ENCODE data around the gene LRRC39. TPM values are rescaled to one million over a fixed set of nuclear protein-coding genes. Genes with fewer than 3 reads are reported as not detected.
"Not testable (repeated sequence)": the region's sequence is repeated elsewhere in the genome, so short reads cannot be mapped to it uniquely, and the experiment has no call there.

The LRRC39 gene
- 0.43 and 0.74 TPM in 2 replicates for total RNA-seq

DNA sequence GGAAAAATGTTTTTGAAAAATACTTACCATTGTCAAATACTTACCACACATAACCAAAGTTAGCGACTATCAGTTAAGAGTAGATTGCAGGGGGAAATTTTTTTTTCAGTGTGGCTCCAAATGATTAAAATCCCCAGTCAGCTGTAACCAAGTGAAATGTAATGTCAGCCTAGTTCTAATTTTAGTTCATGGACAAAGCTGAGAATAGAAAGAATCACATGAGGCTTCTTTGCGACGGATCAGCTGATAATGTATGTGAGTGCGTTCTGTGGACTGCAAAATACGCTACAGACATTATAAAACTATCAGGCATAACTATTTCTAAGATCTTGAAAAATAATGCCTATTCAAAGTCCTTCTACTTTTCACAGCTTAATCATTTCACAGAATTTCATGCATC lies at the start of gene LRRC39:
Gene LRRC39, minus strand, starts transcription at position 166 of the 400 bp plus-strand sequence. CDS start 9,740 bp downstream, outside the sequence.
- Mint-ChIP-seq H3K9me3 (no peaks in the 10 kb centered on the region), H3K4me3 (ENCODE audit: low read depth) (no peak within 1 kb of the TSS), H3K4me1 (ENCODE audit: low read depth) (no peaks in the 10 kb centered on the region), H3K27me3 (ENCODE audit: low read depth) (peaks cover 2% of the 10 kb centered on the region), H3K36me3 (ENCODE audit: low read depth) (no peaks in the 10 kb centered on the region), H3K27ac (no peak within 1 kb of the TSS)
- DNase-seq (ENCODE audit: low spot score): no peak
- intact Hi-C loops (cut with micrococcal nuclease): no loop called here

GRCh38 chr1:100222428-100222827 lies 44.4 kb upstream of the LRRC39 start:
- intact Hi-C loops (cut with micrococcal nuclease): no loop called here
- no peaks in the 10 kb centered on the region for H3K27me3 Mint-ChIP-seq (ENCODE audit: low read depth)
- DNase-seq (ENCODE audit: low spot score): no peak
- H3K36me3 Mint-ChIP-seq (ENCODE audit: low read depth): peaks cover 18% of the 10 kb centered on the region
- no peaks in the 10 kb centered on the region for H3K9me3 Mint-ChIP-seq
- H3K4me3 Mint-ChIP-seq (ENCODE audit: low read depth): no peak overlapping the region
- no peak overlapping the region for H3K27ac Mint-ChIP-seq
- H3K4me1 Mint-ChIP-seq (ENCODE audit: low read depth): peaks cover 7% of the 10 kb centered on the region

- H3K36me3 Mint-ChIP-seq (ENCODE audit: low read depth): peaks cover 23% of the 10 kb centered on the region
- H3K9me3 Mint-ChIP-seq: no peaks in the 10 kb centered on the region
- H3K4me3 Mint-ChIP-seq (ENCODE audit: low read depth): no peak overlapping the region
- intact Hi-C loops (cut with micrococcal nuclease): no loop called here
- H3K4me1 Mint-ChIP-seq (ENCODE audit: low read depth): peaks cover 7% of the 10 kb centered on the region
- no peak overlapping the region for H3K27ac Mint-ChIP-seq
- DNase-seq (ENCODE audit: low spot score): no peak
- no peaks in the 10 kb centered on the region for H3K27me3 Mint-ChIP-seq (ENCODE audit: low read depth)
These were observed 41.8 kb upstream of the LRRC39 start for GRCh38 chr1:100219883-100220282.

GRCh38 chr1:100219457-100219856 lies 41.4 kb upstream of the LRRC39 start:
- no peak overlapping the region for H3K27ac Mint-ChIP-seq
- DNase-seq (ENCODE audit: low spot score): no peak
- H3K4me3 Mint-ChIP-seq (ENCODE audit: low read depth): no peak overlapping the region
- H3K27me3 Mint-ChIP-seq (ENCODE audit: low read depth): no peaks in the 10 kb centered on the region
- peaks cover 27% of the 10 kb centered on the region for H3K36me3 Mint-ChIP-seq (ENCODE audit: low read depth)
- no peaks in the 10 kb centered on the region for H3K9me3 Mint-ChIP-seq
- intact Hi-C loops (cut with micrococcal nuclease): no loop called here
- H3K4me1 Mint-ChIP-seq (ENCODE audit: low read depth): peaks cover 7% of the 10 kb centered on the region

GRCh38 chr1:100217834-100218233 lies 39.8 kb upstream of the LRRC39 start:
- DNase-seq (ENCODE audit: low spot score): no peak
- Mint-ChIP-seq H3K27ac (no peak overlapping the region), H3K4me3 (ENCODE audit: low read depth) (no peak overlapping the region), H3K9me3 (no peaks in the 10 kb centered on the region), H3K4me1 (ENCODE audit: low read depth) (peaks cover 7% of the 10 kb centered on the region), H3K36me3 (ENCODE audit: low read depth) (peaks cover 35% of the 10 kb centered on the region), H3K27me3 (ENCODE audit: low read depth) (no peaks in the 10 kb centered on the region)
- intact Hi-C loops (cut with micrococcal nuclease): no loop called here

DNA sequence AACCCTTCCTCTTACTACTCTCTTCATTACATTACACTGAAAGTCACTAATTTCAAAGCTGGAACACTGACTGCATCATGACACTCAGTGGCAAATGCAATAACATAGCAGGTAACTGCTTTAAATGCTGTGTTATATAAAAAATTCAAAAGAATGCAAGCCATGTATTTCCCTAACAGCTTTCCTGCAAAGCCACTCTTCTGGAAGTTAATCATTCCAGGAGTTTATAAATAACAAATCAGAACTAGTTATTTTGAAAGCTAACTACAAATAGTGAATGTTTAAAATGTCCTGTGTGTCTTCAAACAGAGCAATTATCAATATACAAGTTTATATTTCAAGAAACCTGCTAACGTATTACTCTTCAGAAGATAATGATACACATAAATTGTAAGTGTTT lies 37.0 kb upstream of the LRRC39 start:
- peaks cover 36% of the 10 kb centered on the region for H3K36me3 Mint-ChIP-seq (ENCODE audit: low read depth)
- intact Hi-C loops (cut with micrococcal nuclease): no loop called here

DNA sequence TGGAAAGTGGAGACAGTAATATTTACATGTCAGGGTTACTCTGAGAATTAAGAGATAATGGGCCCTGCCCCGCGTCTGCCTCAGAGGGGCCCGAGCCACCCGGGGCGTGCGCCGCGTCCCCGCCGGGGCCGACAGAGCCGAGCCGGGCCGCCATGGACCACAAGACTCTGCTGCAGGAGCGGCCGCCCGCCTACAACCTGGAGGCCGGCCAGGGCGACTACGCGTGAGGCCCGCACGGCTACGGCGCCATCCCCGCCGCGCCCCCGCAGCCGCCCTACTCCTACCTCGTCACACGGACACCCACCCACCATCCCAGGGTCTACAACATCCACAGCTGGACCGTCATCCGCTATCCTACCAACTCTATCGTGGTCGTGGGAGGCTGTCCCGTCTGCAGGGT lies 35.1 kb upstream of the LRRC39 start:
- no peak overlapping the region for H3K27ac Mint-ChIP-seq
- H3K36me3 Mint-ChIP-seq (ENCODE audit: low read depth): peaks cover 36% of the 10 kb centered on the region
- no peaks in the 10 kb centered on the region for H3K27me3 Mint-ChIP-seq (ENCODE audit: low read depth)
- DNase-seq (ENCODE audit: low spot score): no peak
- no peaks in the 10 kb centered on the region for H3K9me3 Mint-ChIP-seq
- no peak overlapping the region for H3K4me3 Mint-ChIP-seq (ENCODE audit: low read depth)
- intact Hi-C loops (cut with micrococcal nuclease): no loop called here
- no peaks in the 10 kb centered on the region for H3K4me1 Mint-ChIP-seq (ENCODE audit: low read depth)

More for the DNA sequence above, 37.0 kb upstream of the LRRC39 start:
- no peak overlapping the region for H3K27ac Mint-ChIP-seq
- no peaks in the 10 kb centered on the region for H3K27me3 Mint-ChIP-seq (ENCODE audit: low read depth)
- H3K4me1 Mint-ChIP-seq (ENCODE audit: low read depth): peaks cover 4% of the 10 kb centered on the region
- H3K9me3 Mint-ChIP-seq: no peaks in the 10 kb centered on the region
- no peak for DNase-seq (ENCODE audit: low spot score)
- H3K4me3 Mint-ChIP-seq (ENCODE audit: low read depth): no peak overlapping the region

DNA sequence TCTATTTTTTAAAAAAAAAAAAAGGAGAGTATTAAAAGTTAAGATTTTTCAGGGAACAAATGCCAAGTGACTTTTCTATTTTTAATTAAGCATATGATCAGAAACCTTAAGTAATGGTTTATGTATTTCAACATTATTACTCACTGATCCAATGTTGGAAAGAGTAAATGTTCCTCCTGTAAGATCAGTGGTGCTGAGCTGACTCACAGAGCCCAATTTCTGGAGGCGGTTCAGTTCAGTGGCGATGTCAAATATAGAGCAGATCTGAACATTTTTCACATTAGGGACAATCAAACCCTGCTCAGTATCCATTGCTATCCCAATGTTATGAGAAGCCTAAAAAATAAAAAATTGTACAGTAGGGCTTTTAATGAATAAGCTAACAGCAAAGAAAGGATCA lies 28.2 kb upstream of the LRRC39 start:
- Mint-ChIP-seq H3K27ac (no peak overlapping the region), H3K36me3 (ENCODE audit: low read depth) (peaks cover 64% of the 10 kb centered on the region), H3K4me1 (ENCODE audit: low read depth) (peaks cover 2% of the 10 kb centered on the region), H3K4me3 (ENCODE audit: low read depth) (no peak overlapping the region), H3K27me3 (ENCODE audit: low read depth) (no peaks in the 10 kb centered on the region), H3K9me3 (peaks cover 15% of the 10 kb centered on the region)
- DNase-seq (ENCODE audit: low spot score): no peak
- intact Hi-C loops (cut with micrococcal nuclease): no loop called here

DNA sequence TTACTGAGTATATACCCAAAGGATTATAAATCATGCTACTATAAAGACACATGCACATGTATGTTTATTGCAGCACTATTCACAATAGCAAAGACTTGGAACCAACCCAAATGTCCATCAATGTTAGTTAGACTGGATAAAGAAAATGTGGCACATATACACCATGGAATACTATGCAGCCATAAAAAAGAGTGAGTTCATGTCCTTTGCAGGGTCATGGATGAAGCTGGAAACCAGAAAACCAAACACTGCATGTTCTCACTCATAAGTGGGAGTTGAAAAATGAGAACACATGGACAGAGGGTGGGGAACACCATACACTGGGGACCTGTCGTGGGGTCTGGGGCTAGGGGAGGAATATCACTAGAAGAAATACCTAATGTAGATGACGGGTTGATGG lies 27.5 kb upstream of the LRRC39 start:
- H3K4me3 Mint-ChIP-seq (ENCODE audit: low read depth); H3K27me3 Mint-ChIP-seq (ENCODE audit: low read depth); H3K27ac Mint-ChIP-seq; H3K4me1 Mint-ChIP-seq (ENCODE audit: low read depth); DNase-seq (ENCODE audit: low spot score); intact Hi-C loops (cut with micrococcal nuclease): not testable (repeated sequence)
- Mint-ChIP-seq H3K36me3 (ENCODE audit: low read depth) (peaks cover 69% of the 10 kb centered on the region), H3K9me3 (peaks cover 15% of the 10 kb centered on the region)

- H3K4me1 Mint-ChIP-seq (ENCODE audit: low read depth); H3K27ac Mint-ChIP-seq; H3K27me3 Mint-ChIP-seq (ENCODE audit: low read depth); DNase-seq (ENCODE audit: low spot score); intact Hi-C loops (cut with micrococcal nuclease); H3K4me3 Mint-ChIP-seq (ENCODE audit: low read depth): not testable (repeated sequence)
- H3K9me3 Mint-ChIP-seq: peaks cover 15% of the 10 kb centered on the region
- peaks cover 69% of the 10 kb centered on the region for H3K36me3 Mint-ChIP-seq (ENCODE audit: low read depth)
These were observed 27.0 kb upstream of the LRRC39 start for GRCh38 chr1:100205103-100205502.

DNA sequence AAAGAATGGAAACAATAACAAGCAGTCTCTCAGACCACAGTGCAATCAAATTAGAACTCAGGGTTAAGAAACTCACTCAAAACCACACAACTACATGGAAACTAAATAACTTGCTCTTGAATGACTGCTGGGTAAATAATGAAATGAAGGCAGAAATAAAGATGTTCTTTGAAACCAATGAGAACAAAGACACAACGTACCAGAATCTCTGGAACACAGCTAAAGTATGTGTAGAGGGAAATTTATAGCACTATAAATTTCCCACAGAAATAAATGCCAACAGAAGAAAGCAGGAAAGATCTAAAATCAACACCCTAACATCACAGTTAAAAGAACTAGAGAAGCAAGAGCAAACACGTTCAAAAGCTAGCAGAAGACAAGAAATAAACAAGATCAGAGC lies 24.6 kb upstream of the LRRC39 start:
- intact Hi-C loops (cut with micrococcal nuclease); H3K27me3 Mint-ChIP-seq (ENCODE audit: low read depth); H3K4me1 Mint-ChIP-seq (ENCODE audit: low read depth); H3K4me3 Mint-ChIP-seq (ENCODE audit: low read depth); H3K27ac Mint-ChIP-seq; DNase-seq (ENCODE audit: low spot score): not testable (repeated sequence)
- Mint-ChIP-seq H3K36me3 (ENCODE audit: low read depth) (peaks cover 65% of the 10 kb centered on the region), H3K9me3 (peaks cover 15% of the 10 kb centered on the region)

DNA sequence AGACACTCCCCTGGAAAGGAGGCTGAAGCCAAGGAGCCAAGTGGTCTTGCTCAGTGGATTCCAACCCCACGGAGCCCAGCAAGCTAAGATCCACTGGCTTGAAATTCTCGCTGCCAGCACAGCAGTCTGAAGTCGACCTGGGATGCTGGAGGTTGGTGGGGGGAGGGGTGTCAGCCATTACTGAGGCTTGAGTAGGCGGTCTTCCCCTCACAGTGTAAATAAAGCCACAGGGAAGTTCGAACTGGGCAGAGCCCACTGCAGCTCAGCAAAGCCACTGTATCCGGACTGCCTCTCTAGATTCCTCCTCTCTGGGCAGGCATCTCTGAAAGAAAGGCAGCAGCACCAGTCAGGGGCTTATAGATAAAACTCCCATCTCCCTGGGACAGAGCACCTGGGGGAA lies 22.0 kb upstream of the LRRC39 start:
- H3K9me3 Mint-ChIP-seq; H3K4me3 Mint-ChIP-seq (ENCODE audit: low read depth); intact Hi-C loops (cut with micrococcal nuclease); H3K27me3 Mint-ChIP-seq (ENCODE audit: low read depth); DNase-seq (ENCODE audit: low spot score); H3K4me1 Mint-ChIP-seq (ENCODE audit: low read depth); H3K27ac Mint-ChIP-seq: not testable (repeated sequence)
- peaks cover 71% of the 10 kb centered on the region for H3K36me3 Mint-ChIP-seq (ENCODE audit: low read depth)

- intact Hi-C loops (cut with micrococcal nuclease): no loop called here
- no peak overlapping the region for H3K27ac Mint-ChIP-seq
These were observed 20.5 kb upstream of the LRRC39 start for GRCh38 chr1:100198596-100198995.

DNA sequence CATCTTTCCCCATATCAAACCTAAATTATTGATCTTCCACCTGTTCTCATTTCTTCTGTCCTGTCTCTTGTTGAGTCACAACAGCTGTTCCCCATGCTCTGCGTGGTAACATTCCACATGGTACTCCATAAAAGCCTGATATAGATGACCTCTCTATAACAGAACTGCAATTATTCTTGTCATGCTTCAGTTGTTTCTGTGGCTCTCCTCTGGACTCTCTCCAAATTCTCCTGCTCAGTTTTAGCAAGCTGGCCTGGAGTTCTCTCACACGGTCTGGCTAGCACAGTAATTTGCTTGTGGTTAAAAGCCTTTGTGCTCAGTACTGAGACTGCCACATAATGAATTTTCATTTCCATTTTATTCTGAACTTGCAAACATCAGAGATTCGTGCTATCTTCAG lies 10.6 kb upstream of the LRRC39 start:
- Mint-ChIP-seq H3K4me1 (ENCODE audit: low read depth) (peaks cover 6% of the 10 kb centered on the region), H3K4me3 (ENCODE audit: low read depth) (no peak overlapping the region), H3K27ac (no peak overlapping the region), H3K36me3 (ENCODE audit: low read depth) (peaks cover 3% of the 10 kb centered on the region), H3K27me3 (ENCODE audit: low read depth) (no peaks in the 10 kb centered on the region), H3K9me3 (no peaks in the 10 kb centered on the region)
- DNase-seq (ENCODE audit: low spot score): no peak
- intact Hi-C loops (cut with micrococcal nuclease): no loop called here

More at GRCh38 chr1:100198596-100198995, 20.5 kb upstream of the LRRC39 start:
- Mint-ChIP-seq H3K9me3 (no peaks in the 10 kb centered on the region), H3K36me3 (ENCODE audit: low read depth) (peaks cover 56% of the 10 kb centered on the region), H3K4me3 (ENCODE audit: low read depth) (no peak overlapping the region), H3K4me1 (ENCODE audit: low read depth) (peaks cover 2% of the 10 kb centered on the region), H3K27me3 (ENCODE audit: low read depth) (no peaks in the 10 kb centered on the region)
- DNase-seq (ENCODE audit: low spot score): no peak
